B cell (primary cell): ENCODE data around the gene TSSK6. TPM values are rescaled to one million over a fixed set of nuclear protein-coding genes. Genes with fewer than 3 reads are reported as not detected.

Experiments used
- ATAC-seq: fragments of 200-7000 bp; cut with Tn5 transposase; one replicate; pipeline ENCODE4 v1.10.0; 2021; ENCODE audit warnings: low read depth, mild to moderate bottlenecking, moderate number of reproducible peaks, moderate library complexity
- CTCF ChIA-PET: fragments of 350-600 bp; sonication (Branson Sonifier 250); formaldehyde crosslinking; loops from one replicate; lab custom pipeline; 2021; ENCODE audit warnings: antibody characterized with exemption, inconsistent platforms; lab: Charles Lee
- POLR2A ChIA-PET: fragments of 350-600 bp; sonication (Branson Sonifier 250); formaldehyde crosslinking; loops from one replicate; lab custom pipeline; 2021; ENCODE audit warnings: antibody characterized with exemption; lab: Charles Lee
- DNase-seq: peaks from one replicate; pipeline ENCODE4 v3.0.0; 2013
- H2AFZ ChIP-seq: 2 replicates; pipeline ENCODE4 v1.6.1; 2012; ENCODE audit warnings: mild to moderate bottlenecking, low read depth, low read length; ENCODE audit not compliant: insufficient read depth, poor library complexity, severe bottlenecking
- H3K27ac ChIP-seq, 2 donors: 1 replicate in 1 of 2; 2 replicates in 1 of 2; pipeline ENCODE4 v1.5.1; 2012 to 2013; ENCODE audit warnings: low read length in 2 of 2, mild to moderate bottlenecking in 2 of 2, moderate library complexity in 1 of 2
- H3K27me3 ChIP-seq, 4 experiments: fragments of 200-600 bp in 1 of 4; sonication (generic) in 1 of 4; replicated peaks in 1 of 4; 1 replicate in 2 of 4; 2 replicates in 2 of 4; pipeline versions ENCODE4 v1.6.1 to v1.7.0; 2013 to 2016; ENCODE audit warnings: low read length in 3 of 4, mild to moderate bottlenecking in 2 of 4, mixed read lengths in 1 of 4, moderate library complexity in 1 of 4; ENCODE audit not compliant: insufficient read depth in 4 of 4, control insufficient read depth in 3 of 4; ENCODE audit errors: control extremely low read depth in 1 of 4
- H3K36me3 ChIP-seq, 2 experiments: replicated peaks in 1 of 2; 1 replicate in 1 of 2; 2 replicates in 1 of 2; pipeline versions ENCODE4 v1.6.1 to v1.7.1; 2013; ENCODE audit warnings: low read length in 1 of 2; ENCODE audit not compliant: insufficient read depth in 2 of 2, control insufficient read depth in 1 of 2; ENCODE audit errors: control extremely low read depth in 1 of 2, extremely low read depth in 1 of 2
- H3K4me1 ChIP-seq, 2 donors: fragments of 200-600 bp in 1 of 2; sonication (generic) in 1 of 2; 1 replicate in 1 of 2; 2 replicates in 1 of 2; pipeline versions ENCODE4 v1.5.1 to v1.6.1; 2013 to 2017; ENCODE audit warnings: low read length in 2 of 2; ENCODE audit not compliant: control insufficient read depth in 2 of 2, insufficient read depth in 2 of 2
- H3K4me2 ChIP-seq: replicated peaks from 2 replicates; pipeline ENCODE3; 2012; ENCODE audit warnings: mild to moderate bottlenecking, low read depth, low read length; ENCODE audit not compliant: poor library complexity, severe bottlenecking
- H3K4me3 ChIP-seq, 5 experiments: fragments of 200-600 bp in 1 of 5; sonication (generic) in 1 of 5; 1 replicate in 3 of 5; 2 replicates in 2 of 5; pipeline versions ENCODE4 v1.5.1 to v1.7.0; 2011 to 2016; ENCODE audit warnings: low read length in 4 of 5, mild to moderate bottlenecking in 4 of 5, low read depth in 2 of 5, control low read depth in 1 of 5, moderate library complexity in 1 of 5; ENCODE audit not compliant: insufficient read depth in 1 of 5; ENCODE audit errors: control extremely low read depth in 1 of 5, extremely low read depth in 1 of 5
- H3K79me2 ChIP-seq: fragments of 200-600 bp; sonication (generic); one replicate; pipeline ENCODE4 v1.6.0; 2016; ENCODE audit warnings: low read length; ENCODE audit not compliant: control insufficient read depth, insufficient read depth
- H3K9ac ChIP-seq: fragments of 200-600 bp; sonication (generic); 2 replicates; pipeline ENCODE4 v1.6.1; 2017; ENCODE audit warnings: mild to moderate bottlenecking, low read length, moderate library complexity
- H3K9me3 ChIP-seq, 3 donors: one replicate each; pipeline versions ENCODE4 v1.6.1 to v1.7.1; 2013; ENCODE audit warnings: low read length in 2 of 3; ENCODE audit not compliant: control insufficient read depth in 2 of 3, insufficient read depth in 1 of 3; ENCODE audit errors: control extremely low read depth in 1 of 3
- H4K20me1 ChIP-seq: 2 replicates; pipeline ENCODE4 v1.6.0; 2012; ENCODE audit warnings: mild to moderate bottlenecking, low read length; ENCODE audit not compliant: insufficient read depth, control insufficient read depth, poor library complexity, severe bottlenecking
- H3K27ac Mint-ChIP-seq: one replicate; pipeline ENCODE4 v1.8.0; 2021; ENCODE audit warnings: mixed read lengths
- H3K27me3 Mint-ChIP-seq: one replicate; pipeline ENCODE4 v1.8.0; 2021; ENCODE audit warnings: mixed read lengths
- H3K4me1 Mint-ChIP-seq: one replicate; pipeline ENCODE4 v1.8.0; 2021; ENCODE audit warnings: mixed read lengths
- H3K4me3 Mint-ChIP-seq: one replicate; pipeline ENCODE4 v1.8.0; 2021; ENCODE audit warnings: mixed read lengths
- H3K9me3 Mint-ChIP-seq: one replicate; pipeline ENCODE4 v1.8.0; 2022; ENCODE audit warnings: mixed read lengths; ENCODE audit not compliant: insufficient read depth
- CTCF ChIP-seq: fragments of 200-600 bp; IDR thresholded peaks from one replicate; pipeline ENCODE4 v1.8.0; 2022; ENCODE audit warnings: antibody characterized with exemption, mild to moderate bottlenecking
- EZH2 ChIP-seq: IDR thresholded peaks from 2 replicates; pipeline ENCODE4 v1.6.1; 2012; ENCODE audit warnings: borderline replicate concordance, low read depth, mild to moderate bottlenecking, moderate library complexity, low read length; ENCODE audit not compliant: insufficient read depth, poor library complexity, severe bottlenecking
- WGBS: methylation state at CpG from one replicate; pipeline ENCODE4 v1.1.5; 2013; ENCODE audit warnings: missing lambda C conversion rate; ENCODE audit not compliant: insufficient coverage; 5-methylcytosine and 5-hydroxymethylcytosine counted together
- intact Hi-C: fragments of 100-400 bp; cut with micrococcal nuclease; formaldehyde crosslinking; loops from one replicate; pipeline ENCODE4 v1.10.0; 2022
- polyA plus RNA-seq: library from polyadenylated mRNA; depleted of rRNA; stranded (reverse); fragments of >200 nt; gene quantifications from 2 replicates; pipeline ENCODE4 v1.2.3, GENCODE V29; 2012
- total RNA-seq, 2 donors: library from RNA; stranded (reverse); fragments of 120-200 nt in 1 of 2; gene quantifications; 1 replicate in 1 of 2; 2 replicates in 1 of 2; pipeline versions ENCODE4 v1.2.3 to v1.2.4, GENCODE V29; 2013 to 2022

Gene TSSK6
- total and polyA plus RNA-seq, 2 donors (not counting 1 experiment from before 2014, with no cell fraction given) = 8.9 to 9.6 TPM

GRCh38 chr19:19530889-19531288, 15.5 kb upstream of the TSSK6 start:
- Histone ChIP-seq H3K9ac (no peak overlapping the region), H3K36me3 (peaks cover 0 to 22% of the 10 kb centered on the region in 2 experiments), H4K20me1 (peaks cover 15% of the 10 kb centered on the region), H3K4me3 (no peak overlapping the region), H3K27me3 (no peaks in the 10 kb centered on the region), H3K9me3 (peaks cover 0 to 3% (median 0%) of the 10 kb centered on the region in 3 donors), H2AFZ (no peak overlapping the region), H3K79me2 (peaks cover 11% of the 10 kb centered on the region), H3K4me2 (no peak overlapping the region), H3K27ac (no peak overlapping the region), H3K4me1 (peaks cover 11 to 22% of the 10 kb centered on the region in 2 donors)
- Mint-ChIP-seq H3K4me3 (no peak overlapping the region), H3K9me3 (no peaks in the 10 kb centered on the region), H3K27ac (peak overlapping the region; percentile 26), H3K27me3 (no peaks in the 10 kb centered on the region), H3K4me1 (peaks cover 11% of the 10 kb centered on the region)
- POLR2A ChIA-PET = interaction anchor here (0.6 kb wide), 1 partner anchor 14 kb away, joined by 5 read pairs; no protein-coding TSS in a partner anchor
- WGBS = 90% methylated on average over 4 of the region's 4 CpGs
- CTCF ChIA-PET = interaction anchor here (0.6 to 7.5 kb wide), 10 partner anchors 8 to 428 kb away, joined by 3 to 88 read pairs (median 5); partner anchors contain the start of genes ATP13A1 and GMIP
- no peak for DNase-seq
- ATAC-seq = no peak
- intact Hi-C loops = no loop called here
- TF ChIP-seq EZH2 (no peak), CTCF (no peak)

GRCh38 chr19:19530423-19530804, 15.1 kb upstream of the TSSK6 start:
- Histone ChIP-seq H3K36me3 (peaks cover 0 to 22% of the 10 kb centered on the region in 2 experiments), H3K4me2 (no peak overlapping the region), H3K79me2 (peaks cover 16% of the 10 kb centered on the region), H3K9ac (no peak overlapping the region), H3K9me3 (peaks cover 0 to 3% (median 0%) of the 10 kb centered on the region in 3 donors), H2AFZ (no peak overlapping the region), H3K27ac (no peak overlapping the region), H3K4me1 (peaks cover 11 to 26% of the 10 kb centered on the region in 2 donors), H3K27me3 (no peaks in the 10 kb centered on the region), H4K20me1 (peaks cover 19% of the 10 kb centered on the region), H3K4me3 (no peak overlapping the region)
- intact Hi-C loops = no loop called here
- Mint-ChIP-seq H3K27me3 (no peaks in the 10 kb centered on the region), H3K9me3 (no peaks in the 10 kb centered on the region), H3K4me3 (no peak overlapping the region), H3K4me1 (peaks cover 11% of the 10 kb centered on the region), H3K27ac (no peak overlapping the region)
- no peak for ATAC-seq
- WGBS = 90% methylated on average over 2 of the region's 9 CpGs
- CTCF ChIA-PET = interaction anchor here (0.6 to 7.5 kb wide), 5 partner anchors 9 to 428 kb away, joined by 3 to 88 read pairs (median 5); partner anchors contain the start of gene GMIP
- no peak for DNase-seq
- POLR2A ChIA-PET = no interaction called here
- TF ChIP-seq CTCF (no peak), EZH2 (no peak)
